ENCODE data around the gene LAMA2.

GRCh38 chr6:129192458-129192989 lies 309.6 kb downstream of the LAMA2 start:
- TF ChIP-seq YY1 (IDR thresholded peaks at IDR 0.05; ENCODE audit: insufficient read depth, insufficient read length) (no peak), ZNF274 (IDR thresholded peaks at IDR 0.05; ENCODE audit: low read depth, low read length) (no peak)

Measured in NT2/D1 (cell line).